Kidney (tissue), 14 donors: Measurements from ENCODE around the gene PSORS1C1. TPM values are rescaled to one million over a fixed set of nuclear protein-coding genes. Genes with fewer than 3 reads are reported as not detected.

Source experiments
- DNase-seq, 5 donors: peaks; one replicate each; pipeline ENCODE4 v3.0.0-alpha.2; 2013 to 2020
- FAIRE-seq: peaks from 2 replicates; lab custom pipeline; 2012; peaks lifted over from hg19 to GRCh38; lab: Jason Lieb, UNC
- H3K27ac ChIP-seq, 2 donors: one replicate each; pipeline ENCODE4 v1.7.0; 2013; ENCODE audit warnings: low read depth in 2 of 2, low read length in 2 of 2, inconsistent platforms in 1 of 2
- H3K27me3 ChIP-seq: one replicate; pipeline ENCODE4 v1.7.1; 2013; ENCODE audit warnings: low read length, inconsistent platforms; ENCODE audit not compliant: control insufficient read depth, insufficient read depth
- H3K36me3 ChIP-seq, 3 donors: one replicate each; pipeline versions ENCODE4 v1.7.0 to v1.7.1; 2013; ENCODE audit warnings: low read length in 3 of 3, control low read depth in 1 of 3, inconsistent platforms in 1 of 3; ENCODE audit not compliant: insufficient read depth in 3 of 3, control insufficient read depth in 2 of 3
- H3K4me1 ChIP-seq, 3 donors: one replicate each; pipeline versions ENCODE4 v1.7.0 to v1.7.1; 2013; ENCODE audit warnings: low read length in 3 of 3, inconsistent platforms in 1 of 3, low read depth in 1 of 3; ENCODE audit not compliant: control insufficient read depth in 2 of 3, insufficient read depth in 2 of 3
- H3K4me3 ChIP-seq, 3 donors: one replicate each; pipeline versions ENCODE4 v1.7.0 to v1.8.1; 2013; ENCODE audit warnings: low read length in 3 of 3, control low read depth in 1 of 3, inconsistent platforms in 1 of 3
- H3K9ac ChIP-seq, 3 donors: one replicate each; pipeline versions ENCODE4 v1.7.0 to v1.7.1; 2013; ENCODE audit warnings: low read length in 3 of 3, control low read depth in 1 of 3, inconsistent platforms in 1 of 3
- H3K9me3 ChIP-seq, 3 donors: one replicate each; pipeline versions ENCODE4 v1.7.0 to v1.7.1; 2013; ENCODE audit warnings: low read length in 3 of 3, control low read depth in 1 of 3, inconsistent platforms in 1 of 3; ENCODE audit not compliant: control insufficient read depth in 2 of 3, insufficient read depth in 1 of 3
- CTCF ChIP-seq: IDR thresholded peaks from 3 replicates; pipeline ENCODE4 v1.5.1; 2012; ENCODE audit warnings: mild to moderate bottlenecking, moderate library complexity, borderline replicate concordance; ENCODE audit not compliant: insufficient read depth; ENCODE audit errors: extremely low read depth
- intact Hi-C: fragments of 100-400 bp; cut with DNase I; formaldehyde crosslinking; loops from one replicate; pipeline ENCODE4 v1.11.1; 2022
- polyA plus RNA-seq: library from polyadenylated mRNA; stranded (reverse); fragments of 350-450 nt; fragmentation: Illumina TruSeq; extraction: RNeasy Lipid Tissue Mini Kit (QIAGEN cat#74804); gene quantifications from one replicate; pipeline ENCODE4 v1.2.3, GENCODE V29; 2014; ENCODE audit warnings: low read depth, low replicate concordance; ENCODE audit not compliant: insufficient read depth
- total RNA-seq: library from RNA; stranded (reverse); fragmentation: NEBNext Ultra II Directional; extraction: Animal tissue kit (Norgen Biotek cat#: 25700); gene quantifications from one replicate; pipeline ENCODE4 v1.2.1, GENCODE V29; 2021
- donor health status: control.
- donor health status: control.
- donor health status: control.
- donor health status: control.
- donor health status: control.
- donor health status: DM: yes; HTN: yes; CAD: no.
- donor health status: Normal renal cell carcinoma (clear cell type).

The PSORS1C1 gene
- total and polyA plus RNA-seq, 2 donors from 2014 or later = 2.1 to 3.6 TPM

- no peak for FAIRE-seq
- no peak for DNase-seq
- Histone ChIP-seq H3K9ac (no peak overlapping the region), H3K36me3 (no peaks in the 10 kb centered on the region), H3K9me3 (no peaks in the 10 kb centered on the region), H3K27me3 (no peaks in the 10 kb centered on the region), H3K4me1 (peaks cover 0 to 11% (median 0%) of the 10 kb centered on the region in 3 donors), H3K27ac (no peak overlapping the region), H3K4me3 (no peak overlapping the region)
- intact Hi-C loops = no loop called here
- TF ChIP-seq CTCF = no peak
These were observed 11.2 kb downstream of the PSORS1C1 start for GRCh38 chr6:31125586-31126363.

- H3K27me3 ChIP-seq = no peaks in the 10 kb centered on the region
- H3K4me3 ChIP-seq = no peak overlapping the region
- DNase-seq (no peak), FAIRE-seq (no peak)
- no peaks in the 10 kb centered on the region for H3K36me3 ChIP-seq
- H3K9ac ChIP-seq = no peak overlapping the region
- no peaks in the 10 kb centered on the region for H3K9me3 ChIP-seq
- intact Hi-C loops = no loop called here
- no peak for TF ChIP-seq CTCF
- no peak overlapping the region for H3K27ac ChIP-seq
- H3K4me1 ChIP-seq = peaks cover 0 to 11% (median 0%) of the 10 kb centered on the region in 3 donors
These were observed 12.0 kb downstream of the PSORS1C1 start for GRCh38 chr6:31126396-31127175.

- DNase-seq (peak in 4 of 5 donors; percentile 61 to 74 (median 66)), FAIRE-seq (no peak)
- intact Hi-C loops = no loop called here
- Histone ChIP-seq H3K4me3 (no peak overlapping the region), H3K27me3 (no peaks in the 10 kb centered on the region), H3K9ac (no peak overlapping the region), H3K9me3 (no peaks in the 10 kb centered on the region), H3K36me3 (no peaks in the 10 kb centered on the region), H3K4me1 (peaks cover 0 to 1% (median 0%) of the 10 kb centered on the region in 3 donors), H3K27ac (no peak overlapping the region)
- peak; percentile 61 for TF ChIP-seq CTCF
These were observed 13.6 kb downstream of the PSORS1C1 start for GRCh38 chr6:31128093-31128676.
